Caco-2 (cell line): ENCODE results near the gene BRD9. TPM values are rescaled to one million over a fixed set of nuclear protein-coding genes. Genes with fewer than 3 reads are reported as not detected.
"Not testable (repeated sequence)": the region's sequence is repeated elsewhere in the genome, so short reads cannot be mapped to it uniquely, and the experiment has no call there.

Experiments
- BruUV-seq: library from RNA; stranded (reverse); fragments of 400-500 nt; replicated peaks from 2 replicates; lab custom pipeline; 2021; lab: Mats Ljungman, UMichigan
- CTCF ChIA-PET: fragments of 300-600 bp; sonication (Branson Sonifier 250); formaldehyde crosslinking; loops from one replicate; lab custom pipeline; 2022; ENCODE audit warnings: antibody characterized with exemption; lab: Charles Lee
- POLR2A ChIA-PET: fragments of 300-600 bp; sonication (Branson Sonifier 250); formaldehyde crosslinking; loops from one replicate; lab custom pipeline; 2022; ENCODE audit warnings: antibody characterized with exemption; lab: Charles Lee
- DNase-seq, 2 experiments: peaks; one replicate each; pipeline versions ENCODE4 v3.0.0 to v3.0.0-alpha.2; 2020 to 2022
- H3K27me3 ChIP-seq: replicated peaks from 2 replicates; pipeline ENCODE4 v1.6.0; 2011; ENCODE audit warnings: low read length; ENCODE audit not compliant: control insufficient read depth, insufficient read depth
- H3K36me3 ChIP-seq: 2 replicates; pipeline ENCODE4 v1.5.1; 2011; ENCODE audit warnings: low read length; ENCODE audit not compliant: control insufficient read depth, insufficient read depth
- H3K4me1 ChIP-seq: fragments of 250-450 bp; sonication (Bioruptor Pico); 2 replicates; pipeline ENCODE4 v1.5.1; 2020; ENCODE audit warnings: mild to moderate bottlenecking
- H3K4me3 ChIP-seq: 2 replicates; pipeline ENCODE4 v1.5.1; 2011; ENCODE audit warnings: low read depth, mild to moderate bottlenecking, control low read depth, low read length
- H3K9me3 ChIP-seq: fragments of 250-450 bp; sonication (Bioruptor Pico); 2 replicates; pipeline ENCODE4 v1.5.1; 2020; ENCODE audit warnings: mild to moderate bottlenecking, moderate library complexity
- H3K27ac Mint-ChIP-seq: one replicate; pipeline ENCODE4 v1.8.0; 2022; ENCODE audit warnings: mixed read lengths; ENCODE audit not compliant: unreplicated experiment
- H3K27me3 Mint-ChIP-seq: one replicate; pipeline ENCODE4 v1.8.0; 2022; ENCODE audit warnings: mixed read lengths; ENCODE audit not compliant: insufficient read depth, unreplicated experiment
- H3K36me3 Mint-ChIP-seq: one replicate; pipeline ENCODE4 v1.8.0; 2022; ENCODE audit warnings: mild to moderate bottlenecking, mixed read lengths; ENCODE audit not compliant: insufficient read depth, unreplicated experiment
- H3K4me1 Mint-ChIP-seq: one replicate; pipeline ENCODE4 v1.8.0; 2022; ENCODE audit warnings: low read depth, mixed read lengths; ENCODE audit not compliant: unreplicated experiment
- H3K4me3 Mint-ChIP-seq: one replicate; pipeline ENCODE4 v1.8.0; 2022; ENCODE audit warnings: mild to moderate bottlenecking, moderate library complexity, mixed read lengths; ENCODE audit not compliant: unreplicated experiment
- H3K9me3 Mint-ChIP-seq: one replicate; pipeline ENCODE4 v1.8.0; 2022; ENCODE audit warnings: mixed read lengths; ENCODE audit not compliant: unreplicated experiment
- CTCF ChIP-seq, 2 experiments: fragments of 200-600 bp in 1 of 2; IDR thresholded peaks; 1 replicate in 1 of 2; 2 replicates in 1 of 2; pipeline versions ENCODE4 v1.5.1 to v1.8.0; 2011 to 2022; ENCODE audit warnings: antibody characterized with exemption in 1 of 2, control low read depth in 1 of 2, inconsistent platforms in 1 of 2, low read depth in 1 of 2, low read length in 1 of 2, mild to moderate bottlenecking in 1 of 2, moderate library complexity in 1 of 2; ENCODE audit not compliant: insufficient read depth in 1 of 2, severe bottlenecking in 1 of 2, unreplicated experiment in 1 of 2
- intact Hi-C: fragments of 100-400 bp; cut with micrococcal nuclease; formaldehyde crosslinking; loops from one replicate; pipeline ENCODE4 v1.10.0; 2022; ENCODE audit not compliant: unreplicated experiment
- total RNA-seq: library from RNA; stranded (reverse); gene quantifications from 2 replicates; pipeline ENCODE4 v1.2.3, GENCODE V29; 2022

The BRD9 gene
- total RNA-seq, 1 experiment from 2014 or later, result 77.5 TPM

DNA sequence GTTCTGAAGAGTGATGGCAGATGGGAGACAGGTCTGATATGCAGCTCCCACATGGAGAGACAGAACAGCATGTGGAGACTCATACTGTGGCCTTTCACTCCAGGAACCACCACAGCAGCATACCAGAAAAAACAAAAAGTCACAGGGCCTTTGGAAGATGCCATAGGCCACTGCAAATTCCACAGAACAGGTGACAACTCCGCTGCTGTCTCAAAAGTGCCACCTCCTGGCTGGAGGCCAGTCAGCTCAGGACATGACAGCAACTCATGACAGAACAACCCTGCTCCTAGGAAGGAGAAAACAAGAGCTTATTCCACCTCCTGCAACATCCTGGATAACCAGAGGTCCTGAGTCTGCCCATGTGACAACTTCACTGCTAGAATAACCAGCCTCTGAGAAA, 67.1 kb downstream of the BRD9 start:
- H3K9me3 Mint-ChIP-seq, intact Hi-C loops, BruUV-seq, H3K4me1 Mint-ChIP-seq, H3K36me3 ChIP-seq, CTCF ChIA-PET, POLR2A ChIA-PET, H3K9me3 ChIP-seq, H3K4me3 Mint-ChIP-seq, H3K36me3 Mint-ChIP-seq, H3K27me3 ChIP-seq, H3K27ac Mint-ChIP-seq, H3K4me1 ChIP-seq, H3K4me3 ChIP-seq: not testable (repeated sequence)
- TF ChIP-seq CTCF (IDR thresholded peaks at IDR 0.05; ENCODE audit: insufficient read depth in 1 of 2, low read depth in 1 of 2, low read length in 1 of 2, severe bottlenecking in 1 of 2, unreplicated experiment in 1 of 2), result peak in 1 of 2 experiments; percentile 34
- DNase-seq, result peak; percentile 65 to 73
- peaks cover 18% of the 10 kb centered on the region for H3K27me3 Mint-ChIP-seq

DNA sequence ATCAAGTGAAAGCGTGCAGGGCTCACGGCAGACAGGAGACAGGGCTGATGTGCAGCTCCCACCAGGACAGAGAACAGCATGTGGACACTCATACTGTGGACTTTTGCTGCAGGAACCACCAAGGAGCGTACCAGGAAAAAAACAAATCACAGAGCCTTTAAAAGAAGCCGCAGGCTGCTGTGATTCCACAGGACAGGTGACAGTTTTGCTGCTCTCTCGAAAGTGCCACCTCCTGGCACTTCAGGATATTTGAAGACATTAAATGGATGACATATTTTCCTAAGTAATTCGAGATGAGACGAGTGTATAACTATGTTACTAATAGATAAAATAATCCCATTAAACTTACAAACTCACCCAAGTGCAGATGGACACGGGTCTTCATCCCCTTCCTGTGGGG, 71.1 kb downstream of the BRD9 start:
- Mint-ChIP-seq H3K36me3 (no peaks in the 10 kb centered on the region), H3K4me1 (no peaks in the 10 kb centered on the region), H3K9me3 (no peaks in the 10 kb centered on the region), H3K27me3 (peaks cover 19% of the 10 kb centered on the region), H3K4me3 (no peak overlapping the region), H3K27ac (no peak overlapping the region)
- intact Hi-C loops, result loop anchor here (2.0 to 5.0 kb wide), 2 partner anchors 75 to 149 kb away; no protein-coding TSS in a partner anchor
- ChIA-PET POLR2A (no interaction called here), CTCF (no interaction called here)
- no peak for TF ChIP-seq CTCF (IDR thresholded peaks at IDR 0.05; ENCODE audit: insufficient read depth in 1 of 2, low read depth in 1 of 2, low read length in 1 of 2, severe bottlenecking in 1 of 2, unreplicated experiment in 1 of 2)
- Histone ChIP-seq H3K4me1 (no peaks in the 10 kb centered on the region), H3K36me3 (no peaks in the 10 kb centered on the region), H3K9me3 (no peaks in the 10 kb centered on the region), H3K27me3 (peaks cover 1% of the 10 kb centered on the region; the same call in 1 of the 2 replicates), H3K4me3 (no peak overlapping the region)
- no peak for DNase-seq
- no TSS peak for BruUV-seq

DNA sequence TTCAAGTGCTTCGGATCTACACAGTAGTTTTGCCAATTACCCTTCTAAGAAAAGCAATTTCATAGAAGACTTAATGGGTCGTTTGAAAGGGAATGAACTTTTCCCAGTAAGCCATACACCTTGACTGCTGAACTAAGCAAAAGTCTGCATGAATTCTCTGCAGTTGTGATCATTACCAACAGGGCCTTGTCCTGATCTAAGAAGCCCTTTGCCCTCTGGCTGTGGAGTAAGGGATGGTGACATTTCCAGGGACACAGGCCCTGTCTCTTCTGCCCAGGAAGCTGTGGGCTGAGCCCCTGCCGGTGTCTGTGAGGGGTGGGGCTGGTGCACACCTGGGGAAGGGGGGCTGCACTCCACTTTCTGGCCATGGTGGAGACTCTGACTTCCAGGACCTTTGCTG, 72.4 kb downstream of the BRD9 start:
- H3K4me1 ChIP-seq, result no peaks in the 10 kb centered on the region
- CTCF ChIA-PET, result no interaction called here
- Mint-ChIP-seq H3K27ac (no peak overlapping the region), H3K4me3 (no peak overlapping the region), H3K27me3 (peaks cover 22% of the 10 kb centered on the region), H3K36me3 (no peaks in the 10 kb centered on the region), H3K4me1 (no peaks in the 10 kb centered on the region), H3K9me3 (no peaks in the 10 kb centered on the region)
- DNase-seq, result no peak
- TF ChIP-seq CTCF (IDR thresholded peaks at IDR 0.05; ENCODE audit: insufficient read depth in 1 of 2, low read depth in 1 of 2, low read length in 1 of 2, severe bottlenecking in 1 of 2, unreplicated experiment in 1 of 2), result peak in 1 of 2 experiments; percentile 15
- no peak overlapping the region for H3K4me3 ChIP-seq
- no peaks in the 10 kb centered on the region for H3K9me3 ChIP-seq
- H3K36me3 ChIP-seq, result no peaks in the 10 kb centered on the region
- H3K27me3 ChIP-seq, result peaks cover 1% of the 10 kb centered on the region; the same call in 1 of the 2 replicates
- POLR2A ChIA-PET, result no interaction called here
- no TSS peak for BruUV-seq
- intact Hi-C loops, result loop anchor here (2.0 to 5.0 kb wide), 2 partner anchors 73 to 148 kb away; no protein-coding TSS in a partner anchor
